NT2/D1 (cell line): ENCODE measurements around the gene FTO.

ENCODE experiments used
- DNase-seq: peaks from one replicate; pipeline ENCODE4 v3.0.0-alpha.2; 2011; ENCODE audit warnings: low read depth, low spot score
- H3K27me3 ChIP-seq: 2 replicates; pipeline ENCODE4 v1.6.0; 2011; ENCODE audit warnings: mild to moderate bottlenecking; ENCODE audit not compliant: insufficient read length, insufficient read depth
- H3K36me3 ChIP-seq: 2 replicates; pipeline ENCODE4 v1.6.1; 2011; ENCODE audit warnings: mild to moderate bottlenecking, low read length, mixed read lengths; ENCODE audit not compliant: insufficient read depth, insufficient read length
- H3K4me1 ChIP-seq: 2 replicates; pipeline ENCODE4 v1.5.1; 2011; ENCODE audit not compliant: insufficient read depth, insufficient read length
- H3K4me3 ChIP-seq: 2 replicates; pipeline ENCODE4 v1.5.1; 2011; ENCODE audit warnings: low read depth; ENCODE audit not compliant: insufficient read length
- H3K9ac ChIP-seq: 2 replicates; pipeline ENCODE4 v1.6.0; 2011; ENCODE audit warnings: low read depth; ENCODE audit not compliant: insufficient read length
- H3K9me3 ChIP-seq: 2 replicates; pipeline ENCODE4 v1.5.1; 2011; ENCODE audit warnings: mild to moderate bottlenecking, low read length; ENCODE audit not compliant: insufficient read depth
- SUZ12 ChIP-seq: IDR thresholded peaks from 2 replicates; pipeline ENCODE4 v1.6.1; 2011; ENCODE audit not compliant: insufficient read length, insufficient read depth; ENCODE audit errors: extremely low read depth
- YY1 ChIP-seq: IDR thresholded peaks from 2 replicates; pipeline ENCODE4 v1.6.1; 2011; ENCODE audit not compliant: insufficient read length, insufficient read depth
- ZNF274 ChIP-seq: IDR thresholded peaks from 2 replicates; pipeline ENCODE4 v1.6.1; 2011; ENCODE audit warnings: mild to moderate bottlenecking, low read depth, low read length

FTO gene

DNA sequence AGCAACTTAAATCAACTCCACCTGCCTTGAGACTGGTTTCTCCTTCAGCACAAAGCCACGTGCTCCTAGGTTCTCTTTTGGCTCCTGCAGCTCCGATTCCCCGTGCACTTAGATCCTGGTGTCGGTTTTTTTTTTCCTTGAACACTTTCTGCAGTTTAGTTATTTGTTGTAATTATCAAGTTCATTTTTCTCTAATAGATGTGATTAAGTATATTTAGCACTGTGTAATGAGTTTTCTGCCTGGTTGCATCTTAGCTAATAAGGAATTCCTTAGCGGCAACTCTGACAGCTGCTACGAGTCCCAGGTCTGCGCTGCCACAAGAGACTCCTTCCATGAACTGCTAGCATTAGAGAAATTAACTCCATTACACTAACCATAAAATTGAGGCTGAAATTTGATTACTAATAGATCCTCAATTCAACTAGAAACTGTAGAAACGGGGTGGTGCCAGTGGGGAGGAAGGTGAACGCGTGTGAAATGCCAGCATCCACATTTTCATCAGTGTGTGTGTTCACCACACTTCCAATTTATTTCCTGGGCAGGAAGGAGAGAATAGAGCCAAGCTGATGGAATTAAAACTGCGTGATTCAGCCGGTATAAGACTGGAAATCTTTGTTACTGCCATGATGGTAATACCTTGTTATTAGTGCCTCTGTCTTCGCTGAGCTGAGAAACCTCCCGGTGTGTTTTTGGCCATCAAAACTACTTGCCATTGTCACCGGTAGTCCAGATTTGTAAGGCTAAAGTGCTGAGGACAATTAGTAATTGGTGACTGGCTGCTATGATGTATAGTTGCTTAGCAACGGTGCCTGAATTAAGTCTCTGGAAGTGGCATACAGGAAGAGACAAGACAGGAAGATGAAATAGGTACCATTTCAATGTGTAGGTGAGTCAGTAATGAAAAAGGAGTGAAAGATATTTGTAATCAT is 350.2 kb downstream of the FTO start:
- H3K9ac ChIP-seq, result no peak overlapping the region
- TF ChIP-seq YY1, result no peak
- TF ChIP-seq SUZ12, result no peak
- no peak for TF ChIP-seq ZNF274
- no peak for DNase-seq
- H3K9me3 ChIP-seq, result no peaks in the 10 kb centered on the region
- H3K36me3 ChIP-seq, result no peaks in the 10 kb centered on the region
- no peaks in the 10 kb centered on the region for H3K27me3 ChIP-seq
- H3K4me3 ChIP-seq, result no peak overlapping the region
- no peaks in the 10 kb centered on the region for H3K4me1 ChIP-seq

DNA sequence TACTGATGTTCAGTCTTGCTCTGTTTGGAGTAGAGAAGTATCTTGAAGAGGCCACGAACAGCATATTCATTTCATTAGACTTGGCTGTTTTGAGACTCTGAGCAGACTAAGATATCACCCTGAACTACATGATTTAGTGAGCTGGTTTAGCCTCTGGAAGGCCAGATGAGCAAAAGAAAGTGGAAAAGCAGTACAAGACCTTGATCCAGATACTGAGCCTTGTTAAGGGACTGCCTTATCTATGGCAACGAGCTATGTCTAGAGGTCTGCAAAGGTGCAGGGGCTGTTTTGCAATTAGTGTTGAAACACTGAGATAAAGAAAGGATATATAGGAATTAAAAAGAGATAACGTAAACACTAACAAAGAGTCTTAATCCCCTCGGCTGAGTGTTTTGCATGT is 351.2 kb downstream of the FTO start:
- H3K9ac ChIP-seq, result no peak overlapping the region
- H3K36me3 ChIP-seq, result no peaks in the 10 kb centered on the region
- no peak overlapping the region for H3K4me3 ChIP-seq
- no peaks in the 10 kb centered on the region for H3K9me3 ChIP-seq
- TF ChIP-seq ZNF274, result no peak
- no peak for TF ChIP-seq YY1
- TF ChIP-seq SUZ12, result no peak
- H3K27me3 ChIP-seq, result no peaks in the 10 kb centered on the region
- no peaks in the 10 kb centered on the region for H3K4me1 ChIP-seq
- DNase-seq, result no peak

DNA sequence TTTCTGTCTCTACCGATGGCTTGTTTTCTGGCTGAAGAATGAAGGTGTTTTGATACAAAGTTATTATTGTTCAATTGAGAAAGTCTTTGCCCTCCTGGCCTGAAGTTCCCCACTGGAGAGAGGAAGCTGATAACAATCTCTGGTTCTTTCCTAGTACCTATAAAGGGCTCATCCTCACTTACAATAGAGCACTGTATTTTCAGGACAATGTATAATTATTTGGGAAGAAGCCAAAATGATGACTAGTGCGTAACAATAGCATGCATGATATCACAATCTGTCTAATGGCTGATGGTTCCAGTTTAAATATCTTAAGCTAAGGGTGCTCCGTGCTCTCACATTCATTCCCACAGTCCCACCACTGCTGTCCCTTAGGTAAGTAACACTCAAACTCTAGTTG is 351.9 kb downstream of the FTO start:
- no peak for DNase-seq
- no peaks in the 10 kb centered on the region for H3K4me1 ChIP-seq
- TF ChIP-seq SUZ12 (no peak), YY1 (no peak), ZNF274 (no peak)
- no peak overlapping the region for H3K9ac ChIP-seq
- no peaks in the 10 kb centered on the region for H3K27me3 ChIP-seq
- no peaks in the 10 kb centered on the region for H3K36me3 ChIP-seq
- H3K4me3 ChIP-seq, result no peak overlapping the region
- H3K9me3 ChIP-seq, result no peaks in the 10 kb centered on the region

DNA sequence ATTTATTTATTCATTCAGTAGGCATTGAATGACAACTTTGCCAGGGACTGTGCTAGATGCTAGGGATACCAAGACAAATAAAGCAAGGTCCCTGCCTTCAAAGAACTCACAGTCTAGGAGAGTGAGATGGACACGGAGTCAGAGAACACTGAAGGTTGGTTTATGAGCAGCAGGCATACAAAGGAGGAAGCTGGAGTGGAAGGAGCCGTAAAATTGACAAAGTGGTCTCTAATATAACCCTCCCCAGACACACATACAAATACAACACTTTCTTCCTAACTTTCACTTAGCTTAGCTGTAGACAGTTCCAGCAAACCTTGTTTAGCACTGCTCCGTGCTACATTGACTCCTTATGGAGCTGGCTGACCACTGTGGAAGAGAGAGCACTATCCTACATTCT is 353.0 kb downstream of the FTO start:
- Histone ChIP-seq H3K9me3 (no peaks in the 10 kb centered on the region), H3K4me1 (no peaks in the 10 kb centered on the region), H3K4me3 (no peak overlapping the region), H3K27me3 (no peaks in the 10 kb centered on the region), H3K36me3 (no peaks in the 10 kb centered on the region), H3K9ac (no peak overlapping the region)
- DNase-seq, result no peak
- TF ChIP-seq ZNF274, result no peak
- no peak for TF ChIP-seq YY1
- no peak for TF ChIP-seq SUZ12

DNA sequence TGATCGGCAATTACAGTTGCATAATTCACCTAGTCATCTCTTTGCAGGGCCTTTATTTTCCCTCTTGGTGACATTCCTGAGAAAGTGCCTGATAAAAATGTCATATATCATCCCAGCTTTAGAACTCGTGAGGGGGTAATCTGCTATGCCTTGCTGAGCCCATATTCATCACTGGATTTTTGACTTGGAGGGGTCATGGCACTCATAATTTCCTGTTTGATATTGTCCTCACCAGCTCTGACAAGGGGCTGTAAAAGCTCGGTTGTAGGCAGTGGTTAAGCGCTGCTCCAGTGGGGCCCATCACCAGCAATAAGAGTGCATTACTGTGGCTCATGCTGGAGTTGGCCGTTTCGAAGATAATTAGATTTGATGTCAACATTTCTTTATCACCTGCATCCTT is 355.4 kb downstream of the FTO start:
- no peaks in the 10 kb centered on the region for H3K4me1 ChIP-seq
- no peak overlapping the region for H3K9ac ChIP-seq
- H3K27me3 ChIP-seq, result no peaks in the 10 kb centered on the region
- H3K9me3 ChIP-seq, result no peaks in the 10 kb centered on the region
- H3K36me3 ChIP-seq, result no peaks in the 10 kb centered on the region
- no peak overlapping the region for H3K4me3 ChIP-seq
- TF ChIP-seq ZNF274 (no peak), YY1 (no peak), SUZ12 (no peak)
- no peak for DNase-seq

- no peaks in the 10 kb centered on the region for H3K9me3 ChIP-seq
- no peaks in the 10 kb centered on the region for H3K27me3 ChIP-seq
- no peak overlapping the region for H3K4me3 ChIP-seq
- no peak for DNase-seq
- no peaks in the 10 kb centered on the region for H3K4me1 ChIP-seq
- no peaks in the 10 kb centered on the region for H3K36me3 ChIP-seq
- no peak for TF ChIP-seq ZNF274
- TF ChIP-seq SUZ12, result no peak
- no peak for TF ChIP-seq YY1
- no peak overlapping the region for H3K9ac ChIP-seq
Observed at GRCh38 chr16:54060599-54061421, 356.9 kb downstream of the FTO start.

DNA sequence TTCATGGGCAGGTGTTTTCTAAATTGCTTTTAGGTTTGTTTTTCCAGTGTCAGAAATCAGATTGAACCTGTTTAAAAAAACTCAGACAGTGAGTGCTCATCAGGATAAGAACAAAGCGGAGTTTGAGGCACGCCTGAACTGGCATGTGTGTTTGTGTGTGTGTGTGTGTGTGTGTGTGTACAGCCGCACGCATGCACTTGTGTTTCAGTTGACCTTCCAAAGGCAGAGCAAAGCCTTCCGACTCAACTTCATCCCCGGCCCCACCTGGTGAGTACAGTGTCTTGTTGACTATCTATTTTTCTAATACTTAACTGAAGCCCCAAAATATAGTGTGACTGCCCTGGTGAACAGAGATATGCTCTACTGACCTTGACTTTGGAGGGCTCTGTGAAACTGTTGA is 357.5 kb downstream of the FTO start:
- no peaks in the 10 kb centered on the region for H3K9me3 ChIP-seq
- H3K4me1 ChIP-seq, result no peaks in the 10 kb centered on the region
- no peak overlapping the region for H3K9ac ChIP-seq
- no peak for TF ChIP-seq YY1
- TF ChIP-seq SUZ12, result no peak
- no peak for TF ChIP-seq ZNF274
- H3K4me3 ChIP-seq, result no peak overlapping the region
- DNase-seq, result no peak
- H3K36me3 ChIP-seq, result no peaks in the 10 kb centered on the region
- no peaks in the 10 kb centered on the region for H3K27me3 ChIP-seq
